CD4-positive, CD25-positive, alpha-beta regulatory T cell (primary cell): ENCODE data around the gene NHERF1. TPM values are rescaled to one million over a fixed set of nuclear protein-coding genes. Genes with fewer than 3 reads are reported as not detected.

ENCODE experiments used
- ATAC-seq, 2 donors: fragments of 150-1000 bp; cut with Tn5 transposase; one replicate each; pipeline ENCODE4 v1.10.0; 2021; ENCODE audit warnings: low read depth in 2 of 2, moderate number of reproducible peaks in 2 of 2, moderate library complexity in 1 of 2
- DNase-seq, 3 donors: peaks; one replicate each; pipeline versions ENCODE4 v3.0.0 to v3.0.0-alpha.2; 2012 to 2022; ENCODE audit warnings: mixed read lengths in 1 of 3
- H3K27ac ChIP-seq: one replicate; pipeline ENCODE4 v1.7.0; 2013; ENCODE audit warnings: mild to moderate bottlenecking, low read length; ENCODE audit not compliant: insufficient read depth, poor library complexity, severe bottlenecking
- H3K27me3 ChIP-seq: one replicate; pipeline ENCODE4 v1.7.0; 2013; ENCODE audit warnings: low read length; ENCODE audit not compliant: control insufficient read depth, insufficient read depth
- H3K36me3 ChIP-seq: one replicate; pipeline ENCODE4 v1.7.0; 2013; ENCODE audit warnings: mild to moderate bottlenecking, low read length, moderate library complexity; ENCODE audit not compliant: control insufficient read depth, insufficient read depth
- H3K4me1 ChIP-seq: 2 replicates; pipeline ENCODE4 v1.7.0; 2013; ENCODE audit warnings: mild to moderate bottlenecking, low read length; ENCODE audit not compliant: insufficient read depth, control insufficient read depth, poor library complexity, severe bottlenecking
- H3K4me3 ChIP-seq: one replicate; pipeline ENCODE4 v1.7.0; 2013; ENCODE audit warnings: low read depth, mild to moderate bottlenecking, low read length, moderate library complexity
- H3K9me3 ChIP-seq, 2 experiments: 1 replicate in 1 of 2; 2 replicates in 1 of 2; pipeline ENCODE4 v1.7.0; 2013; ENCODE audit warnings: low read length in 2 of 2, mild to moderate bottlenecking in 1 of 2, moderate library complexity in 1 of 2; ENCODE audit not compliant: control insufficient read depth in 2 of 2
- H3K27ac Mint-ChIP-seq, 3 donors: one replicate each; pipeline ENCODE4 v1.8.0; 2020 to 2022; ENCODE audit warnings: mild to moderate bottlenecking in 3 of 3, mixed read lengths in 3 of 3, moderate library complexity in 2 of 3
- H3K27me3 Mint-ChIP-seq: one replicate; pipeline ENCODE4 v1.8.0; 2022; ENCODE audit warnings: mild to moderate bottlenecking, mixed read lengths
- H3K36me3 Mint-ChIP-seq: one replicate; pipeline ENCODE4 v1.8.0; 2020; ENCODE audit warnings: mixed read lengths
- H3K4me1 Mint-ChIP-seq, 4 donors: one replicate each; pipeline ENCODE4 v1.8.0; 2020 to 2022; ENCODE audit warnings: mixed read lengths in 4 of 4, mild to moderate bottlenecking in 1 of 4
- H3K4me3 Mint-ChIP-seq, 4 donors: one replicate each; pipeline ENCODE4 v1.8.0; 2020 to 2022; ENCODE audit warnings: mild to moderate bottlenecking in 4 of 4, mixed read lengths in 4 of 4, moderate library complexity in 3 of 4
- H3K9me3 Mint-ChIP-seq, 7 donors: one replicate each; pipeline ENCODE4 v1.8.0; 2020 to 2022; ENCODE audit warnings: mixed read lengths in 7 of 7, mild to moderate bottlenecking in 3 of 7, moderate library complexity in 2 of 7
- polyA plus RNA-seq, 4 donors: library from polyadenylated mRNA; unstranded; fragments of 300-500 nt; fragmentation: Illumina TruSeq; gene quantifications; one replicate each; pipeline ENCODE4 v1.2.3, GENCODE V29; 2021
- total RNA-seq: library from RNA; stranded (reverse); gene quantifications from one replicate; pipeline ENCODE4 v1.2.3, GENCODE V29; 2022

Gene NHERF1
- total and polyA plus RNA-seq, 5 donors from 2014 or later, result 177 to 453 (median 399) TPM

DNA sequence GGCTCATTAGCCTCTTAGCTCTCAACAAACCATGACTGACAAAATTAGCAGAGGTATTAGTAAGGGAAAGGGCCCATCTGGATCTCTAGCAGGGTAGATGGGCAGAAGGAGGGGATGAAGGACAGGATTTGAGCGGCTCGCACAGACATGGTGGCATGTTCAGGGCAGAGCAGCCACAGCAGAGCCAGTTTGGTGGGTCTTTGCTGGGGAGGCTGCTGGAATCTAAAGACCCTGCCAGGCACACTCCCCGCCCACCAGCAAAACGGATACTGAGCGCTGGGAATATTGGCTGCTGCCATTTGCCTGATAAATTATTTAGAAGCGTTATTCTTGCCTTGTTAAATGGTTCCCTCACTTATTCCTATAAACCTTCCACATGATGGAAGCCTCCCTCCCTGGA lies 48.4 kb downstream of the NHERF1 start:
- Mint-ChIP-seq H3K27me3 (no peaks in the 10 kb centered on the region), H3K9me3 (no peaks in the 10 kb centered on the region), H3K36me3 (peaks cover 35% of the 10 kb centered on the region), H3K4me1 (peaks cover 0 to 6% (median 3%) of the 10 kb centered on the region in 4 donors), H3K4me3 (peak overlapping the region in 1 of 4 donors; percentile 9), H3K27ac (no peak overlapping the region)
- H3K27ac ChIP-seq, result no peak overlapping the region
- H3K27me3 ChIP-seq, result no peaks in the 10 kb centered on the region
- no peaks in the 10 kb centered on the region for H3K9me3 ChIP-seq
- no peak for ATAC-seq
- no peak for DNase-seq
- no peaks in the 10 kb centered on the region for H3K4me1 ChIP-seq
- H3K4me3 ChIP-seq, result no peak overlapping the region
- peaks cover 59% of the 10 kb centered on the region for H3K36me3 ChIP-seq

DNA sequence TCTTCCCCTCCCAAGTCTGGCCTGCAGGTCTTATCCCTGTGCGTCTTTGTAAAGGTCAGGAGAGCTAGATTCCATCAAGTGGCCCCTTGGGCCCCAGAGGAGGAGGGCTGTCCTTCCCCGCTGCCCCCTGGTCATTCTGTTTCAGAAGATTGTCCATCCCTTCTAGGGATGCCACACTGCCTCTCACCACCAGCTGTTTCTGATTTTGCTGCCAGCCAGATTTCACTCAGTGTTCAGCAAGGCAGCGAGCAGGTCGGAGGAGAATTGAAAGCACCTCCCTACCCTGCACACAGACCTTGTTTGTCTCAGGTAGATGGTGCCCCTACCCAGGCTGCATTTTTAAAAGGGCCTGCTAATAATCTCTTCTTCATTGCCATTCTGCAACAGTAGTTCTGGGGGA lies 49.4 kb downstream of the NHERF1 start:
- Histone ChIP-seq H3K27ac (no peak overlapping the region), H3K9me3 (no peaks in the 10 kb centered on the region), H3K36me3 (peaks cover 59% of the 10 kb centered on the region), H3K27me3 (no peaks in the 10 kb centered on the region), H3K4me3 (no peak overlapping the region), H3K4me1 (no peaks in the 10 kb centered on the region)
- no peak for DNase-seq
- Mint-ChIP-seq H3K36me3 (peaks cover 38% of the 10 kb centered on the region), H3K27ac (peak overlapping the region in 1 of 3 donors; percentile 71), H3K9me3 (no peaks in the 10 kb centered on the region), H3K4me3 (no peak overlapping the region), H3K27me3 (no peaks in the 10 kb centered on the region), H3K4me1 (peaks cover 0 to 6% (median 3%) of the 10 kb centered on the region in 4 donors)
- no peak for ATAC-seq

DNA sequence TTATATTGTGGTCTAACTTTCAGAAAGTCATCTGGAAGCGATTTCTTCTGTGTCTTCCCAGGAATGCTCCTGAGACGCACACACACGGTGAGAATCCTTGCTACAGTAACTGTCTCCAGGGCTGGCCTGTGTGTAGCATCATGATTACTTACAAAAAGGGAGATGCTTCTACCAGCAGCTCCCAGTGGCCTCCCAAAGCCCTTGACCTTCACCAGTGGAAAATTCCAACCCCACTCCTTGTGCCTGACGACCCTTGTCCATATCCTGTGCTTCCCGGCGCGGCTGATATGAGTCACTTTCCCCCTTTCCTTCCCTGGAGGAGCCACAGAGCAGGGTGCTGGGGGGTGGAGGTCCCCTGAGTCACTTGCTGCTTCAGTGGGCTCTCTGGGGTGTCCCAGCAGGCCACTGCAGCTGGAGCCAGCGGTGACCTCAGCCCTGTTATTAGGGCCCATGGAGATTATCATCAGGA lies 49.8 kb downstream of the NHERF1 start:
- Histone ChIP-seq H3K36me3 (peaks cover 55% of the 10 kb centered on the region), H3K27ac (no peak overlapping the region), H3K9me3 (no peaks in the 10 kb centered on the region), H3K4me3 (no peak overlapping the region), H3K4me1 (no peaks in the 10 kb centered on the region), H3K27me3 (no peaks in the 10 kb centered on the region)
- H3K27me3 Mint-ChIP-seq, result no peaks in the 10 kb centered on the region
- ATAC-seq (no peak), DNase-seq (no peak)
- H3K27ac Mint-ChIP-seq, result peak overlapping the region in 1 of 3 donors; percentile 71
- no peaks in the 10 kb centered on the region for H3K9me3 Mint-ChIP-seq
- peaks cover 0 to 6% (median 3%) of the 10 kb centered on the region in 4 donors for H3K4me1 Mint-ChIP-seq
- peaks cover 38% of the 10 kb centered on the region for H3K36me3 Mint-ChIP-seq
- H3K4me3 Mint-ChIP-seq, result no peak overlapping the region

DNA sequence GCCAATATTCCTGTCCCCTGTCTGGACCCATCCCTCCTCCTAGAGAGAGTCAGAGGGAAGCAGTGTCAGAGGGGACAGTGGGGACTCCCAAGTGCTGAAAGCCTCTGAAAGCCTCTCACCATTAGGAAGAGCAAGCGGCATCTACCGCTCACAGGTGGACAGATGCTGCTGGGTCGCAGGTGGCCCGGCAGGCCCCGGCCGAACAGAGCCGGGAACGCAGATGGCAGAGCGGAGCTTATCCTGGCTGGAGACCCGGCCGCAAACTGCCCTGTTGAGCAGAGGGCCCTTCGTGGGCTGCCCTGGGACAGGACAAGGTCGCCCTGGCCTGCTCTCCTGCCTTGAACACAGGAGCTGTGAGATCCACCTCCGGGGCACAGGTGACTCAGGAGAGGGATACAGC lies 50.7 kb downstream of the NHERF1 start:
- ATAC-seq, result no peak
- Histone ChIP-seq H3K9me3 (no peaks in the 10 kb centered on the region), H3K4me1 (no peaks in the 10 kb centered on the region), H3K4me3 (no peak overlapping the region), H3K27ac (no peak overlapping the region), H3K27me3 (no peaks in the 10 kb centered on the region), H3K36me3 (peaks cover 47% of the 10 kb centered on the region)
- Mint-ChIP-seq H3K36me3 (peaks cover 41% of the 10 kb centered on the region), H3K27me3 (no peaks in the 10 kb centered on the region), H3K27ac (no peak overlapping the region), H3K9me3 (no peaks in the 10 kb centered on the region), H3K4me3 (no peak overlapping the region), H3K4me1 (peaks cover 0 to 8% (median 3%) of the 10 kb centered on the region in 4 donors)
- no peak for DNase-seq

DNA sequence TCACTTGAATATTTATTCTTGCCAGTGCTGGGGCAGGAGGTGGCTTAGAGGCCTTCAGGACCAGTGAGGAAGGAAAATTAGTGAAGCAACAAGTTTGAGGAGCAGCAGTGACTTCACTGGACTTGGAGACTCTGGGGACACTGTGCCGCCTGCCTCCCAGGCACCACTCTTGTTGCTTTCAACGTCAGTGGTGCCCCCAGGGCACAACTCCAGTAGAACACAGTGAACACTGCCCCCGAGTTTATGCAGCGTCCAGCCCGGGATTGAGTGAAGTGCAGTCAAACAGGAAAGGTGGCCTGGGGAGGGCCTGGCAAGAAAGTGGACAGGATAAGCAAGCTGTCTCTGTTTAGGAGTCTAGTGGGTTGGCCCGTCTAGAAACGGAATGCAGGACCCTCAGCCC lies 52.1 kb downstream of the NHERF1 start:
- ATAC-seq (no peak), DNase-seq (no peak)
- no peaks in the 10 kb centered on the region for H3K9me3 ChIP-seq
- Mint-ChIP-seq H3K27me3 (no peaks in the 10 kb centered on the region), H3K27ac (no peak overlapping the region), H3K4me3 (no peak overlapping the region), H3K36me3 (peaks cover 30% of the 10 kb centered on the region), H3K4me1 (peaks cover 0 to 8% (median 3%) of the 10 kb centered on the region in 4 donors), H3K9me3 (no peaks in the 10 kb centered on the region)
- no peaks in the 10 kb centered on the region for H3K4me1 ChIP-seq
- H3K36me3 ChIP-seq, result peaks cover 39% of the 10 kb centered on the region
- H3K27me3 ChIP-seq, result no peaks in the 10 kb centered on the region
- H3K4me3 ChIP-seq, result no peak overlapping the region
- no peak overlapping the region for H3K27ac ChIP-seq

DNA sequence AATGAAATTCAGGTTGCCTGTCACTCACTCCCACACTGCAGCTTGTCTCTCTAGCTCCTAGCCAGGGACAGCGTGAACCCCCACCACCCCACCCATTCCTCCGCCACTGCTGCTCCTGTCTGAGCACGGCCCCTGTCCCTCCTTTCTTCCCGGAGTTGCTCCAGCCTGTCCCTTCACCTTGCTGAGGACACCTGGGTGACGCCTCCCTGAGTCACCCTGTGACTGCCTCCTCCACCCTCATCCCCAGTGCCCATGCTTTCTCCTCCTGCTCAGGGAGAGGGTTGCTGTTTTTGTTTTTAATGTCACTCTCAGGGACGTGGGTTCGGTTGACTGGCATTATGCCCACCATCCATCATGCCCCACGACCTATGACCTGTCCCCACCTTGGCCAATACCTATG lies 53.5 kb downstream of the NHERF1 start:
- H3K4me3 ChIP-seq, result no peak overlapping the region
- Mint-ChIP-seq H3K4me3 (no peak overlapping the region), H3K27ac (no peak overlapping the region), H3K4me1 (peaks cover 0 to 6% (median 3%) of the 10 kb centered on the region in 4 donors), H3K9me3 (no peaks in the 10 kb centered on the region), H3K27me3 (no peaks in the 10 kb centered on the region), H3K36me3 (peaks cover 23% of the 10 kb centered on the region)
- H3K27me3 ChIP-seq, result no peaks in the 10 kb centered on the region
- H3K27ac ChIP-seq, result no peak overlapping the region
- ATAC-seq (no peak), DNase-seq (no peak)
- peaks cover 28% of the 10 kb centered on the region for H3K36me3 ChIP-seq
- H3K9me3 ChIP-seq, result no peaks in the 10 kb centered on the region
- no peaks in the 10 kb centered on the region for H3K4me1 ChIP-seq

DNA sequence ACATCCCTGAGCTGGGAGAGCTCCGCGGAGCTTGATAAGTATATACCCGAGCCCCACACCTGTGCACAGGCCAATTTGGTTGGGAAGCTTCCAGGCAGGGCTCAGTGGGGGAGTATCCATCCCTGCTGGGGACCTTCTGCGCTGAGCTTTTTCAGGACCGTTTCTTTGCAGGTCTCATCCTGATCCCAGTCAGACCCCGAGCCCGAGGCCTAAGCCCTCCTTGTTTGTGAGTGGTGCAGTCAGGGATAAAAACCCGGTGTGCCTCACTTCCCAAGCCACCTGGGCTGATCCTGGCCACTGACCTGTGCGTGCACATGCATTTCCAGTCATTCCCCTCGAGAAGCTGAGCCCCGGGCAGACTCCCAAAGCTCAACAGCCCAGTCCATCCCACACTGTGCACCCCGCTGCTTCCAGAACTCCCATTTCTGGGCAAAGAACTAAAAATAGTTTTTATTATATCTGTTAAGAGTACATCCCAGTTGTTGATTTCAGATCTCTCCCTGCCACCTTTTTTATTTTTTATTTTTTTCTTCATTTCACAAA lies 55.0 kb downstream of the NHERF1 start:
- ATAC-seq (no peak), DNase-seq (no peak)
- peaks cover 0 to 2% (median 0%) of the 10 kb centered on the region in 4 donors for H3K4me1 Mint-ChIP-seq
- Histone ChIP-seq H3K4me1 (no peaks in the 10 kb centered on the region), H3K9me3 (no peaks in the 10 kb centered on the region), H3K4me3 (no peak overlapping the region), H3K36me3 (peaks cover 24% of the 10 kb centered on the region), H3K27ac (no peak overlapping the region), H3K27me3 (no peaks in the 10 kb centered on the region)
- H3K27ac Mint-ChIP-seq, result peak overlapping the region in 1 of 3 donors; percentile 27
- no peaks in the 10 kb centered on the region for H3K27me3 Mint-ChIP-seq
- H3K36me3 Mint-ChIP-seq, result peaks cover 28% of the 10 kb centered on the region
- no peak overlapping the region for H3K4me3 Mint-ChIP-seq
- H3K9me3 Mint-ChIP-seq, result no peaks in the 10 kb centered on the region

DNA sequence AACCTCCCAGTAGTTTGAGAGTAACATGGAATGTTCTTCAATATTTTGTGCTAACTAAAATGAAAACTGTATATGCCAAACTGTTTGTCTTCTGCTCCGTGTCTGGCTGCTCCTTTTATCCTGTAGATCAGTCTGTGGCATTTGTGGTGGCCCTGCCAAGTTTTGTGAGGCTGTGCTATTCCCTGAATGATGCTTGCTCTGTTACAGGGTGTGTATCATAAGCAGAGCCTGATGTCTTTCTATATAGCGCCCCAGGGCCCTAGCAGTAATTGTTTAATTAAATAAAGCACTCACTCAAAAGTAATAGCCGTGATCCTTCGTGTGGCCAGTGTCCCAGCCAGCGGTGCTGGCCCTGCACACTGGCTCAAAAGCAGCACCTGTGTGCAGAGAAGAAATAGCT lies 55.5 kb downstream of the NHERF1 start:
- Histone ChIP-seq H3K27me3 (no peaks in the 10 kb centered on the region), H3K4me3 (no peak overlapping the region), H3K4me1 (no peaks in the 10 kb centered on the region), H3K36me3 (peaks cover 21% of the 10 kb centered on the region), H3K27ac (no peak overlapping the region), H3K9me3 (no peaks in the 10 kb centered on the region)
- H3K4me3 Mint-ChIP-seq, result no peak overlapping the region
- no peak overlapping the region for H3K27ac Mint-ChIP-seq
- H3K36me3 Mint-ChIP-seq, result peaks cover 24% of the 10 kb centered on the region
- DNase-seq (no peak), ATAC-seq (no peak)
- no peaks in the 10 kb centered on the region for H3K9me3 Mint-ChIP-seq
- H3K4me1 Mint-ChIP-seq, result peaks cover 0 to 2% (median 0%) of the 10 kb centered on the region in 4 donors
- H3K27me3 Mint-ChIP-seq, result no peaks in the 10 kb centered on the region
